WTC11 (cell line): ENCODE results near the gene RGS14. TPM values are rescaled to one million over a fixed set of nuclear protein-coding genes. Genes with fewer than 3 reads are reported as not detected.

Source experiments
- ATAC-seq: fragments of 200-7000 bp; cut with Tn5 transposase; 2 replicates; pipeline ENCODE4 v1.10.0; 2021; ENCODE audit warnings: mild to moderate bottlenecking, moderate library complexity
- CTCF ChIA-PET: fragments of 300-600 bp; sonication (Branson Sonifier 250); formaldehyde crosslinking; loops from one replicate; lab custom pipeline; 2021; ENCODE audit warnings: antibody characterized with exemption; lab: Charles Lee
- POLR2A ChIA-PET: fragments of 350-600 bp; sonication (Branson Sonifier 250); formaldehyde crosslinking; loops from one replicate; lab custom pipeline; 2021; ENCODE audit warnings: antibody characterized with exemption; lab: Charles Lee
- DNase-seq: peaks from one replicate; pipeline ENCODE4 v3.0.0; 2021; ENCODE audit warnings: low spot score
- H3K27ac Mint-ChIP-seq: 2 replicates; pipeline ENCODE4 v1.8.0; 2021; ENCODE audit warnings: mixed read lengths
- H3K27me3 Mint-ChIP-seq: 2 replicates; pipeline ENCODE4 v1.8.0; 2021; ENCODE audit warnings: low read depth, mild to moderate bottlenecking, moderate library complexity, mixed read lengths
- H3K36me3 Mint-ChIP-seq: 2 replicates; pipeline ENCODE4 v1.8.0; 2021; ENCODE audit warnings: mixed read lengths
- H3K4me1 Mint-ChIP-seq: 2 replicates; pipeline ENCODE4 v1.8.0; 2022; ENCODE audit warnings: mixed read lengths
- H3K4me3 Mint-ChIP-seq: 2 replicates; pipeline ENCODE4 v1.8.0; 2021; ENCODE audit warnings: mild to moderate bottlenecking, moderate library complexity, mixed read lengths
- H3K9me3 Mint-ChIP-seq: 2 replicates; pipeline ENCODE4 v1.8.0; 2021; ENCODE audit warnings: mixed read lengths
- ELF4 ChIP-seq: sonication (generic); formaldehyde crosslinking; IDR thresholded peaks from 2 replicates; pipeline ENCODE4 v1.8.1; 2022; ENCODE audit warnings: low read depth, mild to moderate bottlenecking, moderate library complexity, missing genetic modification reagents
- MXD4 ChIP-seq: fragments of 250-450 bp; sonication (Bioruptor Pico); IDR thresholded peaks from 2 replicates; pipeline ENCODE4 v1.8.0; 2021; ENCODE audit warnings: mild to moderate bottlenecking, moderate library complexity, borderline replicate concordance
- NR3C1 ChIP-seq: sonication (generic); formaldehyde crosslinking; conservative IDR thresholded peaks from 2 replicates; pipeline ENCODE4 v1.8.1; 2023; ENCODE audit warnings: low read depth, mild to moderate bottlenecking, missing genetic modification reagents
- OVOL2 ChIP-seq: fragments of 250-450 bp; sonication (Bioruptor Pico); IDR thresholded peaks from 2 replicates; pipeline ENCODE4 v1.9.0; 2021; ENCODE audit warnings: mild to moderate bottlenecking, borderline replicate concordance
- ZBTB21 ChIP-seq: sonication (generic); formaldehyde crosslinking; IDR thresholded peaks from 2 replicates; pipeline ENCODE4 v1.8.1; 2023; ENCODE audit warnings: mild to moderate bottlenecking, missing genetic modification reagents, borderline replicate concordance
- ZNF416 ChIP-seq: fragments of 250-450 bp; sonication (Bioruptor Pico); IDR thresholded peaks from 2 replicates; pipeline ENCODE4 v1.9.0; 2021; ENCODE audit warnings: mild to moderate bottlenecking, inconsistent platforms
- total RNA-seq: library from RNA; stranded (reverse); gene quantifications from 3 replicates; pipeline ENCODE4 v1.2.3, GENCODE V29; 2021
- TF ChIP-seq, protein P1 (sequence below): sonication (generic); formaldehyde crosslinking; IDR thresholded peaks from 2 replicates; pipeline ENCODE4 v1.8.0; 2022; ENCODE audit warnings: missing genetic modification reagents
- TF ChIP-seq, protein P2 (sequence below): sonication (generic); formaldehyde crosslinking; IDR thresholded peaks from 2 replicates; pipeline ENCODE4 v1.8.1; 2023; ENCODE audit warnings: mild to moderate bottlenecking, missing genetic modification reagents, moderate library complexity
- TF ChIP-seq, protein P3 (sequence below): fragments of 250-450 bp; sonication (Bioruptor Pico); IDR thresholded peaks from 2 replicates; pipeline ENCODE4 v1.9.0; 2021; ENCODE audit warnings: mild to moderate bottlenecking
- TF ChIP-seq, protein P4 (sequence below): sonication (generic); formaldehyde crosslinking; IDR thresholded peaks from 2 replicates; pipeline ENCODE4 v1.8.1; 2023; ENCODE audit warnings: mild to moderate bottlenecking, moderate library complexity, missing genetic modification reagents
- TF ChIP-seq, protein P5 (sequence below): fragments of 250-450 bp; sonication (Bioruptor Pico); conservative IDR thresholded peaks from 2 replicates; pipeline ENCODE4 v1.9.0; 2021; ENCODE audit warnings: mild to moderate bottlenecking
- TF ChIP-seq, protein P6 (sequence below): sonication (generic); formaldehyde crosslinking; IDR thresholded peaks from 2 replicates; pipeline ENCODE4 v1.8.0; 2022; ENCODE audit warnings: mild to moderate bottlenecking, missing genetic modification reagents

Gene RGS14
- total RNA-seq, 1 experiment from 2014 or later = 74.6 TPM

GRCh38 chr5:177372910-177373309 lies 15.2 kb downstream of the RGS14 start:
- Mint-ChIP-seq H3K4me3 (no peak overlapping the region), H3K27me3 (peaks cover 5% of the 10 kb centered on the region), H3K4me1 (peaks cover 47% of the 10 kb centered on the region), H3K27ac (no peak overlapping the region), H3K9me3 (no peaks in the 10 kb centered on the region), H3K36me3 (peaks cover 13% of the 10 kb centered on the region)
- no peak for ATAC-seq
- TF ChIP-seq, protein P1, sequence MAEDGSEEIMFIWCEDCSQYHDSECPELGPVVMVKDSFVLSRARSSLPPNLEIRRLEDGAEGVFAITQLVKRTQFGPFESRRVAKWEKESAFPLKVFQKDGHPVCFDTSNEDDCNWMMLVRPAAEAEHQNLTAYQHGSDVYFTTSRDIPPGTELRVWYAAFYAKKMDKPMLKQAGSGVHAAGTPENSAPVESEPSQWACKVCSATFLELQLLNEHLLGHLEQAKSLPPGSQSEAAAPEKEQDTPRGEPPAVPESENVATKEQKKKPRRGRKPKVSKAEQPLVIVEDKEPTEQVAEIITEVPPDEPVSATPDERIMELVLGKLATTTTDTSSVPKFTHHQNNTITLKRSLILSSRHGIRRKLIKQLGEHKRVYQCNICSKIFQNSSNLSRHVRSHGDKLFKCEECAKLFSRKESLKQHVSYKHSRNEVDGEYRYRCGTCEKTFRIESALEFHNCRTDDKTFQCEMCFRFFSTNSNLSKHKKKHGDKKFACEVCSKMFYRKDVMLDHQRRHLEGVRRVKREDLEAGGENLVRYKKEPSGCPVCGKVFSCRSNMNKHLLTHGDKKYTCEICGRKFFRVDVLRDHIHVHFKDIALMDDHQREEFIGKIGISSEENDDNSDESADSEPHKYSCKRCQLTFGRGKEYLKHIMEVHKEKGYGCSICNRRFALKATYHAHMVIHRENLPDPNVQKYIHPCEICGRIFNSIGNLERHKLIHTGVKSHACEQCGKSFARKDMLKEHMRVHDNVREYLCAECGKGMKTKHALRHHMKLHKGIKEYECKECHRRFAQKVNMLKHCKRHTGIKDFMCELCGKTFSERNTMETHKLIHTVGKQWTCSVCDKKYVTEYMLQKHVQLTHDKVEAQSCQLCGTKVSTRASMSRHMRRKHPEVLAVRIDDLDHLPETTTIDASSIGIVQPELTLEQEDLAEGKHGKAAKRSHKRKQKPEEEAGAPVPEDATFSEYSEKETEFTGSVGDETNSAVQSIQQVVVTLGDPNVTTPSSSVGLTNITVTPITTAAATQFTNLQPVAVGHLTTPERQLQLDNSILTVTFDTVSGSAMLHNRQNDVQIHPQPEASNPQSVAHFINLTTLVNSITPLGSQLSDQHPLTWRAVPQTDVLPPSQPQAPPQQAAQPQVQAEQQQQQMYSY (CRISPR knock-in tag) = no peak
- TF ChIP-seq, protein P2, sequence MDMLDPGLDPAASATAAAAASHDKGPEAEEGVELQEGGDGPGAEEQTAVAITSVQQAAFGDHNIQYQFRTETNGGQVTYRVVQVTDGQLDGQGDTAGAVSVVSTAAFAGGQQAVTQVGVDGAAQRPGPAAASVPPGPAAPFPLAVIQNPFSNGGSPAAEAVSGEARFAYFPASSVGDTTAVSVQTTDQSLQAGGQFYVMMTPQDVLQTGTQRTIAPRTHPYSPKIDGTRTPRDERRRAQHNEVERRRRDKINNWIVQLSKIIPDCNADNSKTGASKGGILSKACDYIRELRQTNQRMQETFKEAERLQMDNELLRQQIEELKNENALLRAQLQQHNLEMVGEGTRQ = no peak
- TF ChIP-seq, protein P3, sequence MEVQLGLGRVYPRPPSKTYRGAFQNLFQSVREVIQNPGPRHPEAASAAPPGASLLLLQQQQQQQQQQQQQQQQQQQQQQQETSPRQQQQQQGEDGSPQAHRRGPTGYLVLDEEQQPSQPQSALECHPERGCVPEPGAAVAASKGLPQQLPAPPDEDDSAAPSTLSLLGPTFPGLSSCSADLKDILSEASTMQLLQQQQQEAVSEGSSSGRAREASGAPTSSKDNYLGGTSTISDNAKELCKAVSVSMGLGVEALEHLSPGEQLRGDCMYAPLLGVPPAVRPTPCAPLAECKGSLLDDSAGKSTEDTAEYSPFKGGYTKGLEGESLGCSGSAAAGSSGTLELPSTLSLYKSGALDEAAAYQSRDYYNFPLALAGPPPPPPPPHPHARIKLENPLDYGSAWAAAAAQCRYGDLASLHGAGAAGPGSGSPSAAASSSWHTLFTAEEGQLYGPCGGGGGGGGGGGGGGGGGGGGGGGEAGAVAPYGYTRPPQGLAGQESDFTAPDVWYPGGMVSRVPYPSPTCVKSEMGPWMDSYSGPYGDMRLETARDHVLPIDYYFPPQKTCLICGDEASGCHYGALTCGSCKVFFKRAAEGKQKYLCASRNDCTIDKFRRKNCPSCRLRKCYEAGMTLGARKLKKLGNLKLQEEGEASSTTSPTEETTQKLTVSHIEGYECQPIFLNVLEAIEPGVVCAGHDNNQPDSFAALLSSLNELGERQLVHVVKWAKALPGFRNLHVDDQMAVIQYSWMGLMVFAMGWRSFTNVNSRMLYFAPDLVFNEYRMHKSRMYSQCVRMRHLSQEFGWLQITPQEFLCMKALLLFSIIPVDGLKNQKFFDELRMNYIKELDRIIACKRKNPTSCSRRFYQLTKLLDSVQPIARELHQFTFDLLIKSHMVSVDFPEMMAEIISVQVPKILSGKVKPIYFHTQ (CRISPR knock-in tag) = no peak
- no peak for TF ChIP-seq OVOL2
- TF ChIP-seq ZNF416 (CRISPR knock-in tag) = no peak
- TF ChIP-seq, protein P4, sequence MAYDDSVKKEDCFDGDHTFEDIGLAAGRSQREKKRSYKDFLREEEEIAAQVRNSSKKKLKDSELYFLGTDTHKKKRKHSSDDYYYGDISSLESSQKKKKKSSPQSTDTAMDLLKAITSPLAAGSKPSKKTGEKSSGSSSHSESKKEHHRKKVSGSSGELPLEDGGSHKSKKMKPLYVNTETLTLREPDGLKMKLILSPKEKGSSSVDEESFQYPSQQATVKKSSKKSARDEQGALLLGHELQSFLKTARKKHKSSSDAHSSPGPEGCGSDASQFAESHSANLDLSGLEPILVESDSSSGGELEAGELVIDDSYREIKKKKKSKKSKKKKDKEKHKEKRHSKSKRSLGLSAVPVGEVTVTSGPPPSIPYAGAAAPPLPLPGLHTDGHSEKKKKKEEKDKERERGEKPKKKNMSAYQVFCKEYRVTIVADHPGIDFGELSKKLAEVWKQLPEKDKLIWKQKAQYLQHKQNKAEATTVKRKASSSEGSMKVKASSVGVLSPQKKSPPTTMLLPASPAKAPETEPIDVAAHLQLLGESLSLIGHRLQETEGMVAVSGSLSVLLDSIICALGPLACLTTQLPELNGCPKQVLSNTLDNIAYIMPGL (CRISPR knock-in tag) = no peak
- TF ChIP-seq, protein P5, sequence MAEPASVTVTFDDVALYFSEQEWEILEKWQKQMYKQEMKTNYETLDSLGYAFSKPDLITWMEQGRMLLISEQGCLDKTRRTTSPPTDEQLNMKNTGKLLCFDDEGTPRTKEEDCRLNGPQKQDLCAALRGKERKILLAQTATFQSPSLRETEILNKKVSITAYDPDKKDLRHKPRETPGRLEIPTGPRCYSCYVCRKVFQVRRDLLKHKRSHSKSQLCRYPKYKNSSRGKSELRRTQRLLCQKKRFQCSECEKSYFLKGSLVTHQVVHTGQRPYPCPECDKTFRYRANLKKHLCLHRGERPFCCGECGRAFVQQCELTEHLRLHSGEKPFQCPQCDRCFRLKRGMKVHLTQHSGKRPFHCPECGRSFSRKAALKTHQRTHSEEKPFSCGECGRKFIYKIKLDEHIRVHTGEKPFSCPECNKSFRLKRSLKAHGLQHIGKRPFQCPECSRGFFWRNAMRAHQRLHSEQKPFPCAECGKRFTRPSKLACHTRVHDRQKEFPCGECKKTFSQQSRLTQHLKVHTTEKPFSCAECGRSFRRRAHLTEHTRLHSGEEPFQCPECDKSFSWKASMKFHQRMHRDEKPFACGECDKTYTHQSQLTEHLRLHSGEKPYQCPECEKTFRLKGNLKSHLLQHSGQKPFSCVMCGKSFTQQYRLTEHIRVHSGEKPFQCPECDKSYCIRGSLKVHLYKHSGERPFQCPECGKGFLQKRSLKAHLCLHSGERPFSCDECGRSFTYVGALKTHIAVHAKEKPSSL (CRISPR knock-in tag) = no peak
- TF ChIP-seq ZBTB21 (CRISPR knock-in tag) = no peak
- TF ChIP-seq MXD4 (CRISPR knock-in tag) = no peak
- no peak for TF ChIP-seq ELF4 (CRISPR knock-in tag)
- ChIA-PET POLR2A (interaction anchor here (1.2 to 1.3 kb wide), 2 partner anchors 21 to 37 kb away, joined by 3 to 5 read pairs; no protein-coding TSS in a partner anchor), CTCF (interaction anchor here (0.5 to 13.2 kb wide), 8 partner anchors 9 to 82 kb away, joined by 5 to 216 read pairs (median 100); partner anchors contain the start of genes PFN3, PRR7 and SLC34A1)
- no peak for DNase-seq

GRCh38 chr5:177373806-177374205 lies 16.1 kb downstream of the RGS14 start:
- ChIA-PET POLR2A (interaction anchor here (1.2 kb wide), 1 partner anchor 38 kb away, joined by 3 read pairs; no protein-coding TSS in a partner anchor), CTCF (interaction anchor here (0.7 to 13.2 kb wide), 10 partner anchors 10 to 122 kb away, joined by 3 to 216 read pairs (median 8); partner anchors contain the start of genes PFN3 and SLC34A1)
- Mint-ChIP-seq H3K36me3 (peaks cover 6% of the 10 kb centered on the region), H3K27me3 (peaks cover 9% of the 10 kb centered on the region), H3K27ac (peak overlapping the region; percentile 82), H3K9me3 (no peaks in the 10 kb centered on the region), H3K4me1 (peaks cover 38% of the 10 kb centered on the region), H3K4me3 (no peak overlapping the region)
- peak; percentile 7 for ATAC-seq
- DNase-seq = peak; percentile 35
- TF ChIP-seq, protein P6, sequence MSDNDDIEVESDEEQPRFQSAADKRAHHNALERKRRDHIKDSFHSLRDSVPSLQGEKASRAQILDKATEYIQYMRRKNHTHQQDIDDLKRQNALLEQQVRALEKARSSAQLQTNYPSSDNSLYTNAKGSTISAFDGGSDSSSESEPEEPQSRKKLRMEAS = peak; percentile 30; the same call in 1 of the 2 replicates
- no peak for TF ChIP-seq NR3C1 (CRISPR knock-in tag)
